ENCODE results near the gene POLH. TPM values are rescaled to one million over a fixed set of nuclear protein-coding genes. Genes with fewer than 3 reads are reported as not detected.
"Not testable (repeated sequence)": the region's sequence is repeated elsewhere in the genome, so short reads cannot be mapped to it uniquely, and the experiment has no call there.

The POLH gene
- total RNA-seq, 2 experiments from 2014 or later: 67.3 to 93.5 TPM

- TSS peak; percentile 82 for BruUV-seq (replicated peaks)
- POLR2A ChIA-PET: interaction anchor here (0.6 to 2.5 kb wide), 21 partner anchors 9 to 252 kb away, joined by 3 to 9 read pairs (median 4); partner anchors contain the start of genes ABCC10, POLH, POLR1C and VEGFA
- peak overlapping the region; percentile 95 for H3K27ac ChIP-seq (ENCODE audit: low read depth, low read length, poor library complexity, severe bottlenecking)
- DNase-seq (ENCODE audit: low spot score): peak; percentile 99
- intact Hi-C loops (cut with micrococcal nuclease; ENCODE audit: unreplicated experiment): loop anchor here (1.0 to 10.0 kb wide), 4 partner anchors 53 to 445 kb away; partner anchors contain the start of genes POLH, VEGFA and XPO5
- H3K4me3 ChIP-seq (ENCODE audit: low read depth, low read length, poor library complexity, severe bottlenecking): peak overlapping the region; percentile 75
- no peak for TF ChIP-seq CTCF (conservative IDR thresholded peaks at IDR 0.05; ENCODE audit: low read length)
- no peak for TF ChIP-seq EZH2phosphoT487 (IDR thresholded peaks at IDR 0.05; ENCODE audit: borderline replicate concordance, low read depth, low read length)
- peaks cover 19% of the 10 kb centered on the region; the same call in 1 of the 2 replicates for H3K79me2 ChIP-seq (ENCODE audit: insufficient read depth, low read depth, low read length)
- no peaks in the 10 kb centered on the region for H3K9me3 ChIP-seq (ENCODE audit: low read length)
- H3K4me1 ChIP-seq (ENCODE audit: insufficient read depth, low read length, poor library complexity, severe bottlenecking): peaks cover 50% of the 10 kb centered on the region
- peak overlapping the region; percentile 71; the same call in 1 of the 2 replicates for H2AFZ ChIP-seq (ENCODE audit: low read length)
- H3K4me2 ChIP-seq (ENCODE audit: low read length): peak overlapping the region; percentile 92
- no peaks in the 10 kb centered on the region for H3K9me2 ChIP-seq (ENCODE audit: insufficient read depth, low read length)
- H4K20me1 ChIP-seq (ENCODE audit: insufficient read depth, low read length): no peaks in the 10 kb centered on the region
- CTCF ChIA-PET (ENCODE audit: unreplicated experiment): interaction anchor here (0.6 kb wide), 1 partner anchor 627 kb away, joined by 4 read pairs; no protein-coding TSS in a partner anchor
- peaks cover 27% of the 10 kb centered on the region for H3K36me3 ChIP-seq (ENCODE audit: insufficient read depth, low read length)
Observed at GRCh38 chr6:43629505-43630300, 53.7 kb downstream of the POLH start.

GRCh38 chr6:43630980-43631619 lies 55.1 kb downstream of the POLH start:
- BruUV-seq (replicated peaks): no TSS peak
- Histone ChIP-seq H3K4me3 (ENCODE audit: low read depth, low read length, poor library complexity, severe bottlenecking) (peak overlapping the region; percentile 25), H3K4me2 (ENCODE audit: low read length) (peak overlapping the region; percentile 92), H3K9me2 (ENCODE audit: insufficient read depth, low read length) (no peaks in the 10 kb centered on the region), H3K27ac (ENCODE audit: low read depth, low read length, poor library complexity, severe bottlenecking) (peak overlapping the region; percentile 95), H3K79me2 (ENCODE audit: insufficient read depth, low read depth, low read length) (peaks cover 23% of the 10 kb centered on the region), H4K20me1 (ENCODE audit: insufficient read depth, low read length) (no peaks in the 10 kb centered on the region), H3K4me1 (ENCODE audit: insufficient read depth, low read length, poor library complexity, severe bottlenecking) (peaks cover 59% of the 10 kb centered on the region), H3K36me3 (ENCODE audit: insufficient read depth, low read length) (peaks cover 13% of the 10 kb centered on the region; the same call in 1 of the 2 replicates), H2AFZ (ENCODE audit: low read length) (peak overlapping the region; percentile 71; the same call in 1 of the 2 replicates), H3K9me3 (ENCODE audit: low read length) (no peaks in the 10 kb centered on the region)
- POLR2A ChIA-PET: interaction anchor here (0.7 to 2.5 kb wide), 3 partner anchors 27 to 119 kb away, joined by 5 to 9 read pairs (median 5); no protein-coding TSS in a partner anchor
- peak; percentile 49 for DNase-seq (ENCODE audit: low spot score)
- no peak for TF ChIP-seq EZH2phosphoT487 (IDR thresholded peaks at IDR 0.05; ENCODE audit: borderline replicate concordance, low read depth, low read length)
- TF ChIP-seq CTCF (conservative IDR thresholded peaks at IDR 0.05; ENCODE audit: low read length): no peak
- CTCF ChIA-PET (ENCODE audit: unreplicated experiment): no interaction called here
- intact Hi-C loops (cut with micrococcal nuclease; ENCODE audit: unreplicated experiment): loop anchor here (10.0 kb wide), 2 partner anchors 84 to 444 kb away; no protein-coding TSS in a partner anchor

GRCh38 chr6:43633002-43633401 lies 57.0 kb downstream of the POLH start:
- peaks cover 59% of the 10 kb centered on the region for H3K4me1 ChIP-seq (ENCODE audit: insufficient read depth, low read length, poor library complexity, severe bottlenecking)
- not testable (repeated sequence) for H4K20me1 ChIP-seq (ENCODE audit: insufficient read depth, low read length); H3K9me3 ChIP-seq (ENCODE audit: low read length); H2AFZ ChIP-seq (ENCODE audit: low read length); BruUV-seq (replicated peaks); H3K9me2 ChIP-seq (ENCODE audit: insufficient read depth, low read length); H3K4me3 ChIP-seq (ENCODE audit: low read depth, low read length, poor library complexity, severe bottlenecking); H3K27ac ChIP-seq (ENCODE audit: low read depth, low read length, poor library complexity, severe bottlenecking); H3K4me2 ChIP-seq (ENCODE audit: low read length); DNase-seq (ENCODE audit: low spot score)
- CTCF ChIA-PET (ENCODE audit: unreplicated experiment): interaction anchor here (0.6 kb wide), 1 partner anchor 358 kb away, joined by 3 read pairs; no protein-coding TSS in a partner anchor
- peaks cover 31% of the 10 kb centered on the region for H3K79me2 ChIP-seq (ENCODE audit: insufficient read depth, low read depth, low read length)
- POLR2A ChIA-PET: interaction anchor here (0.6 kb wide), 1 partner anchor 18 kb away, joined by 3 read pairs; no protein-coding TSS in a partner anchor
- peaks cover 11% of the 10 kb centered on the region for H3K36me3 ChIP-seq (ENCODE audit: insufficient read depth, low read length)
- intact Hi-C loops (cut with micrococcal nuclease; ENCODE audit: unreplicated experiment): loop anchor here (10.0 kb wide), 2 partner anchors 82 to 442 kb away; no protein-coding TSS in a partner anchor

Measured in OCI-LY7 (cell line).